K562 (cell line): ENCODE measurements around the gene TRAPPC1. TPM values are rescaled to one million over a fixed set of nuclear protein-coding genes. Genes with fewer than 3 reads are reported as not detected.

Experiments used
- ATAC-seq: fragments of 200-7000 bp; cut with Tn5 transposase; 3 replicates; pipeline ENCODE4 v1.9.1; 2020; ENCODE audit warnings: moderate library complexity
- BruUV-seq: library from RNA; stranded (reverse); fragments of 400-500 nt; replicated peaks from 2 replicates; lab custom pipeline; 2021; lab: Mats Ljungman, UMichigan
- CTCF ChIA-PET: fragments of 300-600 bp; formaldehyde crosslinking; extraction: SDS; loops from one replicate; lab custom pipeline; 2021; ENCODE audit warnings: low intra/inter-chr PET ratio; lab: Yijun Ruan, JAX
- POLR2A ChIA-PET: fragments of 300-600, 350-650 bp; sonication (Branson Sonifier 250); formaldehyde crosslinking; extraction: SDS; loops from one replicate; lab custom pipeline; 2021; ENCODE audit warnings: antibody characterized with exemption, inconsistent platforms; lab: Yijun Ruan, JAX
- DNase-seq, 4 experiments: peaks; one replicate each; pipeline versions ENCODE4 v3.0.0 to v3.0.0-alpha.2; 2011 to 2018; ENCODE audit warnings: low spot score in 3 of 4, mixed read lengths in 3 of 4; ENCODE audit errors: extremely low read depth in 1 of 4
- FAIRE-seq: peaks from 2 replicates; lab custom pipeline; 2011; peaks lifted over from hg19 to GRCh38; lab: Jason Lieb, UNC
- H2AFZ ChIP-seq: 2 replicates; pipeline ENCODE4 v1.6.0; 2011; ENCODE audit warnings: low read depth, low read length, control low read depth, inconsistent platforms
- H3K27ac ChIP-seq: fragments of 200-600 bp; 3 replicates; pipeline ENCODE4 v1.8.0; 2011; ENCODE audit warnings: low read depth, mild to moderate bottlenecking, control low read depth, inconsistent platforms, low read length, moderate library complexity, mixed read lengths; ENCODE audit errors: extremely low read depth
- H3K27me3 ChIP-seq, 2 experiments: fragments of 300-600 bp in 1 of 2; 2 replicates in 1 of 2; 3 replicates in 1 of 2; pipeline versions ENCODE4 v1.6.0 to v1.8.0; 2011; ENCODE audit warnings: inconsistent platforms in 2 of 2, low read length in 2 of 2, mild to moderate bottlenecking in 1 of 2, mixed read lengths in 1 of 2, moderate library complexity in 1 of 2; ENCODE audit not compliant: control insufficient read depth in 2 of 2, insufficient read depth in 2 of 2
- H3K36me3 ChIP-seq: fragments of 300-600 bp; 3 replicates; pipeline ENCODE4 v1.8.0; 2011; ENCODE audit warnings: mild to moderate bottlenecking, low read length, inconsistent platforms; ENCODE audit not compliant: control insufficient read depth, insufficient read depth
- H3K4me1 ChIP-seq, 2 experiments: fragments of 200-600 bp in 1 of 2; replicated peaks in 1 of 2; 2 replicates in 1 of 2; 3 replicates in 1 of 2; pipeline versions ENCODE4 v1.5.1 to v1.8.0; 2011; ENCODE audit warnings: inconsistent platforms in 2 of 2, low read length in 2 of 2, mild to moderate bottlenecking in 1 of 2, mixed read lengths in 1 of 2, moderate library complexity in 1 of 2; ENCODE audit not compliant: control insufficient read depth in 2 of 2, insufficient read depth in 2 of 2
- H3K4me2 ChIP-seq: 2 replicates; pipeline ENCODE4 v1.6.1; 2011; ENCODE audit warnings: low read length, control low read depth, inconsistent platforms, mixed read lengths; ENCODE audit not compliant: insufficient read depth
- H3K4me3 ChIP-seq: fragments of 200-600 bp; sonication (generic), shearing (Covaris generic); 2 replicates; pipeline ENCODE4 v1.5.1; 2016; ENCODE audit warnings: control low read depth, inconsistent platforms
- H3K79me2 ChIP-seq: fragments of 200-600 bp; 3 replicates; pipeline ENCODE4 v1.8.0; 2011; ENCODE audit warnings: low read length, inconsistent platforms; ENCODE audit not compliant: control insufficient read depth, insufficient read depth
- H3K9ac ChIP-seq, 2 experiments: 2 replicates each; pipeline versions ENCODE4 v1.6.0 to v1.6.1; 2011; ENCODE audit warnings: low read depth in 2 of 2, low read length in 2 of 2, control low read depth in 1 of 2, inconsistent platforms in 1 of 2, mild to moderate bottlenecking in 1 of 2, mixed read lengths in 1 of 2; ENCODE audit not compliant: insufficient read depth in 1 of 2
- H3K9me1 ChIP-seq: one replicate; pipeline ENCODE4 v1.6.0; 2011; ENCODE audit warnings: inconsistent platforms, mild to moderate bottlenecking, low read length, moderate library complexity; ENCODE audit not compliant: control insufficient read depth, insufficient read depth
- H3K9me3 ChIP-seq: replicated peaks from 2 replicates; pipeline ENCODE4 v1.5.1; 2011; ENCODE audit warnings: low read depth, low read length, inconsistent platforms; ENCODE audit not compliant: control insufficient read depth, insufficient read depth
- H4K20me1 ChIP-seq: replicated peaks from 2 replicates; pipeline ENCODE4 v1.6.1; 2011; ENCODE audit warnings: low read length, inconsistent platforms, mixed read lengths; ENCODE audit not compliant: control insufficient read depth, insufficient read depth
- KLF6 ChIP-seq: fragments of 250-450 bp; sonication (Bioruptor Pico); IDR thresholded peaks from 2 replicates; pipeline ENCODE4 v1.4.0; 2020; ENCODE audit warnings: mild to moderate bottlenecking, moderate library complexity, borderline replicate concordance
- NCOA6 ChIP-seq: fragments of 450-650 bp; IDR thresholded peaks from 2 replicates; pipeline ENCODE4 v1.6.1; 2017; ENCODE audit warnings: mild to moderate bottlenecking
- POLR2AphosphoS2 ChIP-seq: IDR thresholded peaks from 2 replicates; pipeline ENCODE4 v1.6.1; 2012; ENCODE audit warnings: low read length, improper control_type of control experiment
- RBM25 ChIP-seq: fragments of 200-400 bp; formaldehyde crosslinking; IDR thresholded peaks from 2 replicates; pipeline ENCODE4 v1.6.1; 2018; ENCODE audit warnings: low read length, low read depth, moderate library complexity; ENCODE audit not compliant: severe bottlenecking
- SP1 ChIP-seq: sonication (generic); formaldehyde crosslinking; IDR thresholded peaks from 2 replicates; pipeline ENCODE4 v1.8.1; 2022; ENCODE audit warnings: mild to moderate bottlenecking, missing genetic modification reagents
- STAT5B ChIP-seq: fragments of 250-450 bp; sonication (Bioruptor Pico); IDR thresholded peaks from 2 replicates; pipeline ENCODE4 v1.8.0; 2021; ENCODE audit warnings: mild to moderate bottlenecking, inconsistent platforms
- ZNF146 ChIP-seq: IDR thresholded peaks from one replicate; pipeline ENCODE4 v1.6.1; 2018; ENCODE audit warnings: missing compliant biosample characterization; ENCODE audit not compliant: unreplicated experiment
- ZNF174 ChIP-seq: fragments of 250-450 bp; sonication (Bioruptor Pico); IDR thresholded peaks from 2 replicates; pipeline ENCODE4 v1.4.0; 2020; ENCODE audit warnings: mild to moderate bottlenecking
- ZNF696 ChIP-seq: fragments of 250-450 bp; sonication (Bioruptor Pico); conservative IDR thresholded peaks from 2 replicates; pipeline ENCODE4 v1.4.0; 2020; ENCODE audit warnings: mild to moderate bottlenecking, moderate library complexity
- WGBS: fragments of 100-300 bp; shearing (Covaris generic); methylation state at CpG from one replicate; pipeline ENCODE4 v1.1.6; 2016; ENCODE audit warnings: low coverage, mixed read lengths; ENCODE audit not compliant: insufficient coverage; ENCODE audit errors: missing lambda C conversion rate; 5-methylcytosine and 5-hydroxymethylcytosine counted together
- in situ Hi-C: fragments of 300-500 bp; cut with MboI; formaldehyde crosslinking; loops from 4 replicates; pipeline ENCODE4 v1.15.0; 2018; ENCODE audit warnings: inconsistent platforms, mixed read lengths
- intact Hi-C: fragments of 100-400 bp; cut with micrococcal nuclease; formaldehyde crosslinking; loops from 2 replicates; pipeline ENCODE4 v1.14.2; 2022
- polyA plus RNA-seq, 8 experiments: library from polyadenylated mRNA; depleted of rRNA in 4 of 8; stranded (reverse) in 5 of 8; unstranded in 3 of 8; fragments of >200 nt; fragmentation: Nextera tagmentation in 2 of 8; fragmentation: Illumina TruSeq in 1 of 8; extraction: Ambion mirVana in 2 of 8; extraction: Trizol in 1 of 8; gene quantifications; 2 replicates each; pipeline versions ENCODE4 v1.2.1 to v1.2.3, GENCODE V29; 2011 to 2014; ENCODE audit warnings: inconsistent platforms in 1 of 8, missing spikeins in 1 of 8
- total RNA-seq, 7 experiments: library from RNA; depleted of rRNA in 6 of 7; stranded (reverse); fragments of >200 nt in 6 of 7; fragmentation: Illumina TruSeq in 2 of 7; extraction: Trizol in 2 of 7; gene quantifications; 2 replicates each; pipeline versions ENCODE4 v1.2.1 to v1.2.3, GENCODE V29; 2011 to 2021; ENCODE audit warnings: low replicate concordance in 1 of 7
- TF ChIP-seq, protein P1 (sequence below): sonication (generic); formaldehyde crosslinking; IDR thresholded peaks from 2 replicates; pipeline ENCODE4 v1.8.1; 2023; ENCODE audit warnings: mild to moderate bottlenecking, missing genetic modification reagents
- TF ChIP-seq, protein P2 (sequence below): sonication (generic); formaldehyde crosslinking; IDR thresholded peaks from 2 replicates; pipeline ENCODE4 v1.8.0; 2022; ENCODE audit warnings: mild to moderate bottlenecking, low read depth, missing genetic modification reagents
- TF ChIP-seq, protein P3 (sequence below): IDR thresholded peaks from 3 replicates; pipeline ENCODE4 v1.6.1; 2011; ENCODE audit warnings: borderline replicate concordance, mild to moderate bottlenecking; ENCODE audit not compliant: insufficient read length, insufficient read depth
- TF ChIP-seq, protein P4 (sequence below), 2 experiments: fragments of 150-350 bp in 1 of 2; IDR thresholded peaks; 2 replicates each; pipeline ENCODE4 v1.6.1; 2012 to 2016; ENCODE audit warnings: low read depth in 2 of 2, low read length in 2 of 2, mild to moderate bottlenecking in 1 of 2, moderate library complexity in 1 of 2

Gene TRAPPC1
- total and polyA plus RNA-seq, 9 of the 15 experiments (the other 6 are each of a cell fraction or from before 2014, with no cell fraction given), result 11.7 to 82.8 (median 36.2) TPM

DNA sequence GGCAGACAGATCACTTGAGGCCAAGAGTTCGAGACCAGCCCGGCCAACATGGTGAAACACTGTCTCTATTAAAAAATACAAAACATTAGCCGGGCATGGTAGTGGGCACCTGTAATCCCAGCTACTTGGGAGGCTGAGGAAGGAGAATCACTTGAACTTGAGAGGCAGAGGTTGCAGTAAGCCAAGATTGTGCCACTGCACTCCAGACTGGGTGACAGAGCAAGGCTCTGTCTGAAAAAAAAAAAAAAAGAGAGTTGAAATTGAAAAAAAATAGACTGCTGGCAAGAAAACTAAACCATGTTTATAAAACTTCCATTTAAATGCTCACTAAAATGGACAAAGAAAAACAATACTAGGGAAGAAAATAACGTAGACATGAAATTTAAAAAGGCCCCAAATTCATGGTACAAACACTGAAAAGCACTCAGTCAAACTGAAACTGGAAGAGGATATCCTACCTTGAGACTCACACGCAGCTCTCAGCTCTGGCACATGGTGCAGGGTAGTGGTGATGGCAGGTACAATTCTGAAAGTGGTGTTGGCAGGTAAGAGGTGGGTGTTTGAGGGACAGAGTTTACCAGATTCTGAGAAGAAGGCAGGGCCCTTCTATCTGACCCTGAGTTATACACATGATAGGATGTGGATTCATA lies 19.5 kb upstream of the TRAPPC1 start (continued):
- TF ChIP-seq, protein P1, sequence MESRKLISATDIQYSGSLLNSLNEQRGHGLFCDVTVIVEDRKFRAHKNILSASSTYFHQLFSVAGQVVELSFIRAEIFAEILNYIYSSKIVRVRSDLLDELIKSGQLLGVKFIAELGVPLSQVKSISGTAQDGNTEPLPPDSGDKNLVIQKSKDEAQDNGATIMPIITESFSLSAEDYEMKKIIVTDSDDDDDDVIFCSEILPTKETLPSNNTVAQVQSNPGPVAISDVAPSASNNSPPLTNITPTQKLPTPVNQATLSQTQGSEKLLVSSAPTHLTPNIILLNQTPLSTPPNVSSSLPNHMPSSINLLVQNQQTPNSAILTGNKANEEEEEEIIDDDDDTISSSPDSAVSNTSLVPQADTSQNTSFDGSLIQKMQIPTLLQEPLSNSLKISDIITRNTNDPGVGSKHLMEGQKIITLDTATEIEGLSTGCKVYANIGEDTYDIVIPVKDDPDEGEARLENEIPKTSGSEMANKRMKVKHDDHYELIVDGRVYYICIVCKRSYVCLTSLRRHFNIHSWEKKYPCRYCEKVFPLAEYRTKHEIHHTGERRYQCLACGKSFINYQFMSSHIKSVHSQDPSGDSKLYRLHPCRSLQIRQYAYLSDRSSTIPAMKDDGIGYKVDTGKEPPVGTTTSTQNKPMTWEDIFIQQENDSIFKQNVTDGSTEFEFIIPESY (CRISPR knock-in tag), result no peak
- TF ChIP-seq ZNF174 (CRISPR knock-in tag), result no peak
- TF ChIP-seq, all 486 proteins: peak for 0

DNA sequence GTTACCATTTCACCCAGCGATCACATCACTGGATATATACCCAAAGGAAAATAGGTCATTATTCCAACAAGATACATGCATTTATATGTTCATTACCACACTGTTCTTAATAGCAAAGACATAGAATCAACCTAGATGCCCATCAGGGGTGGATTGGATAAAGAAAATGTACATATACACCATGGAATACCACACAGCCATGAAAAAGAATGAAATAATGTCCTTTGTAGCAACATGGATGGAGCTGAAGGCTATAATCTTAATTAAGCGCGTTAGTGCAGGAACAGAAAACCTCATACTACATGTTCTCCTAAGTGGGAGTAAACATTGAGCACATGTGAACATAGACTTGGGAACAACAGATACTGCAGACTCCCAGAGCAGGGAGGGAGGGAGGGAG lies 18.8 kb upstream of the TRAPPC1 start:
- Histone ChIP-seq H3K4me3 (no peak overlapping the region), H2AFZ (no peak overlapping the region), H3K4me2 (no peak overlapping the region), H3K36me3 (peaks cover 31% of the 10 kb centered on the region), H3K79me2 (no peaks in the 10 kb centered on the region), H3K9ac (no peak overlapping the region), H3K27ac (no peak overlapping the region), H3K9me3 (no peaks in the 10 kb centered on the region), H3K27me3 (no peaks in the 10 kb centered on the region), H3K9me1 (no peaks in the 10 kb centered on the region), H3K4me1 (no peaks in the 10 kb centered on the region; a peak in 1 of 5 replicates), H4K20me1 (no peaks in the 10 kb centered on the region)
- in situ Hi-C loops, result no loop called here
- ChIA-PET CTCF (no interaction called here), POLR2A (no interaction called here)
- FAIRE-seq, result no peak
- intact Hi-C loops, result no loop called here
- no TSS peak for BruUV-seq
- DNase-seq, result no peak
- 96% methylated on average over 3 of the region's 3 CpGs for WGBS
- no peak for ATAC-seq
- TF ChIP-seq KLF6 (CRISPR knock-in tag), result no peak
- TF ChIP-seq POLR2AphosphoS2, result 0 out of 2 replicates have a peak, but pooled peaks have one; percentile 51
- TF ChIP-seq ZNF696 (CRISPR knock-in tag), result no peak
- TF ChIP-seq, protein P2, sequence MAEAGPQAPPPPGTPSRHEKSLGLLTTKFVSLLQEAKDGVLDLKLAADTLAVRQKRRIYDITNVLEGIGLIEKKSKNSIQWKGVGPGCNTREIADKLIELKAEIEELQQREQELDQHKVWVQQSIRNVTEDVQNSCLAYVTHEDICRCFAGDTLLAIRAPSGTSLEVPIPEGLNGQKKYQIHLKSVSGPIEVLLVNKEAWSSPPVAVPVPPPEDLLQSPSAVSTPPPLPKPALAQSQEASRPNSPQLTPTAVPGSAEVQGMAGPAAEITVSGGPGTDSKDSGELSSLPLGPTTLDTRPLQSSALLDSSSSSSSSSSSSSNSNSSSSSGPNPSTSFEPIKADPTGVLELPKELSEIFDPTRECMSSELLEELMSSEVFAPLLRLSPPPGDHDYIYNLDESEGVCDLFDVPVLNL, result no peak
- no peak for TF ChIP-seq NCOA6
- TF ChIP-seq, protein P3, sequence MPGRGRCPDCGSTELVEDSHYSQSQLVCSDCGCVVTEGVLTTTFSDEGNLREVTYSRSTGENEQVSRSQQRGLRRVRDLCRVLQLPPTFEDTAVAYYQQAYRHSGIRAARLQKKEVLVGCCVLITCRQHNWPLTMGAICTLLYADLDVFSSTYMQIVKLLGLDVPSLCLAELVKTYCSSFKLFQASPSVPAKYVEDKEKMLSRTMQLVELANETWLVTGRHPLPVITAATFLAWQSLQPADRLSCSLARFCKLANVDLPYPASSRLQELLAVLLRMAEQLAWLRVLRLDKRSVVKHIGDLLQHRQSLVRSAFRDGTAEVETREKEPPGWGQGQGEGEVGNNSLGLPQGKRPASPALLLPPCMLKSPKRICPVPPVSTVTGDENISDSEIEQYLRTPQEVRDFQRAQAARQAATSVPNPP, result no peak
- peak; percentile 70 for TF ChIP-seq ZNF146
- no peak for TF ChIP-seq SP1 (CRISPR knock-in tag)
- TF ChIP-seq RBM25, result peak; percentile 10
- no peak for TF ChIP-seq STAT5B (CRISPR knock-in tag)
- TF ChIP-seq, protein P4, sequence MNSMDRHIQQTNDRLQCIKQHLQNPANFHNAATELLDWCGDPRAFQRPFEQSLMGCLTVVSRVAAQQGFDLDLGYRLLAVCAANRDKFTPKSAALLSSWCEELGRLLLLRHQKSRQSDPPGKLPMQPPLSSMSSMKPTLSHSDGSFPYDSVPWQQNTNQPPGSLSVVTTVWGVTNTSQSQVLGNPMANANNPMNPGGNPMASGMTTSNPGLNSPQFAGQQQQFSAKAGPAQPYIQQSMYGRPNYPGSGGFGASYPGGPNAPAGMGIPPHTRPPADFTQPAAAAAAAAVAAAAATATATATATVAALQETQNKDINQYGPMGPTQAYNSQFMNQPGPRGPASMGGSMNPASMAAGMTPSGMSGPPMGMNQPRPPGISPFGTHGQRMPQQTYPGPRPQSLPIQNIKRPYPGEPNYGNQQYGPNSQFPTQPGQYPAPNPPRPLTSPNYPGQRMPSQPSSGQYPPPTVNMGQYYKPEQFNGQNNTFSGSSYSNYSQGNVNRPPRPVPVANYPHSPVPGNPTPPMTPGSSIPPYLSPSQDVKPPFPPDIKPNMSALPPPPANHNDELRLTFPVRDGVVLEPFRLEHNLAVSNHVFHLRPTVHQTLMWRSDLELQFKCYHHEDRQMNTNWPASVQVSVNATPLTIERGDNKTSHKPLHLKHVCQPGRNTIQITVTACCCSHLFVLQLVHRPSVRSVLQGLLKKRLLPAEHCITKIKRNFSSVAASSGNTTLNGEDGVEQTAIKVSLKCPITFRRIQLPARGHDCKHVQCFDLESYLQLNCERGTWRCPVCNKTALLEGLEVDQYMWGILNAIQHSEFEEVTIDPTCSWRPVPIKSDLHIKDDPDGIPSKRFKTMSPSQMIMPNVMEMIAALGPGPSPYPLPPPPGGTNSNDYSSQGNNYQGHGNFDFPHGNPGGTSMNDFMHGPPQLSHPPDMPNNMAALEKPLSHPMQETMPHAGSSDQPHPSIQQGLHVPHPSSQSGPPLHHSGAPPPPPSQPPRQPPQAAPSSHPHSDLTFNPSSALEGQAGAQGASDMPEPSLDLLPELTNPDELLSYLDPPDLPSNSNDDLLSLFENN (IDR thresholded peaks at IDR 0.05; ENCODE audit: low read depth in 2 of 2, low read length in 2 of 2), result no peak
